Measurements from ENCODE around the gene RTCB. TPM values are rescaled to one million over a fixed set of nuclear protein-coding genes. Genes with fewer than 3 reads are reported as not detected.
A peak's percentile ranks its signal among the peaks of the same experiment; 100 is the strongest.

Gene RTCB
- total RNA-seq, 1 experiment from 2014 or later: 50.9 TPM

DNA sequence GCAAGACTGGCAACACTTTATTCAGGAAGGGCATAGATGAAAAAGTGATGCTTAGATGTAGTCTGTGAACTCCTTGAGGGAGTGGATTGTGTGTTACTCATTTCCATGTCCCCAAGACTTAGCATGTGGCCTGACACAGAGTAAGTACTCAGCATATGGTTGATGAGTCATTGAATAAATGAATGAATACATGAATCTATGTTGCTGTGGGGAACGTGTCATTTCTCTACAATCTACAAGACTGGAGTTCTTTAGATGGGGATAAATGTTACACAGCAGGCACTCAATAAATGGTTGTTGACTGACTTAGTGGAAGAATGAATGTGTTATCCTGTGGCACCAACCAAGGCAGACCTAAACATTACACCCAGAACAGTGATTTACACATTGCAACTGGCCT lies 34.3 kb upstream of the RTCB start:
- RAD21 ChIA-PET (ENCODE audit: low non-redundant PET in 1 of 2, low total read pairs in 2 of 2, uncharacterized antibody in 2 of 2, unreplicated experiment in 2 of 2): no interaction called here
- Histone ChIP-seq H3K27ac (ENCODE audit: low read depth, low read length) (no peak overlapping the region), H3K9ac (ENCODE audit: low read length) (no peak overlapping the region), H3K27me3 (ENCODE audit: insufficient read depth, low read length) (no peaks in the 10 kb centered on the region; the same call in 1 of the 2 replicates), H3K4me2 (ENCODE audit: low read length) (no peak overlapping the region), H4K20me1 (ENCODE audit: insufficient read depth) (no peaks in the 10 kb centered on the region), H3K4me3 (replicated peaks in 1 of 2; ENCODE audit: low read depth in 1 of 2, low read length in 2 of 2) (no peak overlapping the region), H3K4me1 (ENCODE audit: control insufficient read depth in 1 of 2, insufficient read depth in 2 of 2, low read length in 2 of 2) (no peaks in the 10 kb centered on the region), H3K36me3 (ENCODE audit: control insufficient read depth in 1 of 2, insufficient read depth in 2 of 2, low read length in 2 of 2) (no peaks in the 10 kb centered on the region), H3K9me2 (ENCODE audit: insufficient read depth) (no peaks in the 10 kb centered on the region), H3K79me2 (ENCODE audit: insufficient read depth, low read length) (no peaks in the 10 kb centered on the region), H2AFZ (ENCODE audit: low read depth, low read length, poor library complexity, severe bottlenecking) (no peak overlapping the region), H3K9me3 (ENCODE audit: control insufficient read depth in 1 of 2, insufficient read depth in 1 of 2, low read depth in 1 of 2, low read length in 2 of 2) (no peaks in the 10 kb centered on the region)
- BruUV-seq (replicated peaks): no TSS peak
- no peak for ATAC-seq
- CTCF ChIA-PET: no interaction called here
- no peak for DNase-seq (ENCODE audit: low read depth, low spot score)
- intact Hi-C loops (cut with micrococcal nuclease): no loop called here
- POLR2A ChIA-PET: no interaction called here
- TF ChIP-seq SP1 (IDR thresholded peaks at IDR 0.05; ENCODE audit: low read depth): no peak

DNA sequence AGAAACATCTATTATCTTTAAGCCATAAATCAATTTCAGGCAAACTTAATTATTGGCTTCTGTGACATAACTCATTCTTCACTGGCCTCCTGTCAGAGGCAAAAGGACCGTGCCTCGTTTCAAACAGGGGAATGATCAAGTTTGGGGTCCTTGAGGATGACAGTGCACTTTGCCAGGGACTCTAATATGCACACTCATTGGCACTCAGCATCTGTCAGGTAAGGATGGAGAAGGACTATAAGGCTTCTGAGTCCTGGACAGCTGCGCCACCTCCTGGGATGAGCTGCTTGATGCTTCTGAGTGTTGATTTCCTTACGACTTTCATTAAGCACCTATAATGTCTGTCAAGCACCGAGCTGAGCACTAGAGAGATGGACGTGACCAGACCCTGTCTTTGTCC lies 32.0 kb upstream of the RTCB start:
- Histone ChIP-seq H3K36me3 (ENCODE audit: control insufficient read depth in 1 of 2, insufficient read depth in 2 of 2, low read length in 2 of 2) (no peaks in the 10 kb centered on the region), H3K4me1 (ENCODE audit: control insufficient read depth in 1 of 2, insufficient read depth in 2 of 2, low read length in 2 of 2) (no peaks in the 10 kb centered on the region), H3K9me2 (ENCODE audit: insufficient read depth) (no peaks in the 10 kb centered on the region), H3K9ac (ENCODE audit: low read length) (no peak overlapping the region), H3K27me3 (ENCODE audit: insufficient read depth, low read length) (no peaks in the 10 kb centered on the region; the same call in 1 of the 2 replicates), H4K20me1 (ENCODE audit: insufficient read depth) (no peaks in the 10 kb centered on the region), H2AFZ (ENCODE audit: low read depth, low read length, poor library complexity, severe bottlenecking) (peak overlapping the region; percentile 84), H3K4me2 (ENCODE audit: low read length) (peak overlapping the region; percentile 23; the same call in 1 of the 2 replicates), H3K9me3 (ENCODE audit: control insufficient read depth in 1 of 2, insufficient read depth in 1 of 2, low read depth in 1 of 2, low read length in 2 of 2) (no peaks in the 10 kb centered on the region), H3K27ac (ENCODE audit: low read depth, low read length) (no peak overlapping the region), H3K79me2 (ENCODE audit: insufficient read depth, low read length) (no peaks in the 10 kb centered on the region), H3K4me3 (replicated peaks in 1 of 2; ENCODE audit: low read depth in 1 of 2, low read length in 2 of 2) (no peak overlapping the region)
- ChIA-PET RAD21 (ENCODE audit: low non-redundant PET in 1 of 2, low total read pairs in 2 of 2, uncharacterized antibody in 2 of 2, unreplicated experiment in 2 of 2) (interaction anchor here in 1 of 2 experiments (1.1 kb wide), 2 partner anchors 242 to 467 kb away, joined by 3 read pairs; no protein-coding TSS in a partner anchor), CTCF (interaction anchor here (0.6 to 1.3 kb wide), 9 partner anchors 10 to 474 kb away, joined by 3 to 6 read pairs (median 4); partner anchors contain the start of genes BPIFC and RTCB), POLR2A (interaction anchor here (0.7 kb wide), 1 partner anchor 685 kb away, joined by 3 read pairs; no protein-coding TSS in a partner anchor)
- DNase-seq (ENCODE audit: low read depth, low spot score) (peak; percentile 34), ATAC-seq (peak; percentile 98)
- BruUV-seq (replicated peaks): no TSS peak
- TF ChIP-seq YY1 (IDR thresholded peaks at IDR 0.05; ENCODE audit: extremely low read depth, insufficient replicate concordance, low read depth, low read length) (no peak), CTCF (IDR thresholded peaks at IDR 0.05 in 2 of 3, conservative IDR thresholded peaks at IDR 0.05 in 1 of 3; ENCODE audit: borderline replicate concordance in 1 of 3, insufficient read depth in 1 of 3, low read depth in 2 of 3, low read length in 2 of 3) (peak; percentile 57 to 67 (median 62); a peak in 5 of 6 replicates), SIN3A (IDR thresholded peaks at IDR 0.05; ENCODE audit: low read depth) (no peak), RAD21 (IDR thresholded peaks at IDR 0.05; ENCODE audit: low read depth) (peak; percentile 67)
- intact Hi-C loops (cut with micrococcal nuclease): loop anchor here (5.0 kb wide), 1 partner anchor 342 kb away; no protein-coding TSS in a partner anchor
